ENCODE results near the gene COL6A3.

- TF ChIP-seq, protein P1, sequence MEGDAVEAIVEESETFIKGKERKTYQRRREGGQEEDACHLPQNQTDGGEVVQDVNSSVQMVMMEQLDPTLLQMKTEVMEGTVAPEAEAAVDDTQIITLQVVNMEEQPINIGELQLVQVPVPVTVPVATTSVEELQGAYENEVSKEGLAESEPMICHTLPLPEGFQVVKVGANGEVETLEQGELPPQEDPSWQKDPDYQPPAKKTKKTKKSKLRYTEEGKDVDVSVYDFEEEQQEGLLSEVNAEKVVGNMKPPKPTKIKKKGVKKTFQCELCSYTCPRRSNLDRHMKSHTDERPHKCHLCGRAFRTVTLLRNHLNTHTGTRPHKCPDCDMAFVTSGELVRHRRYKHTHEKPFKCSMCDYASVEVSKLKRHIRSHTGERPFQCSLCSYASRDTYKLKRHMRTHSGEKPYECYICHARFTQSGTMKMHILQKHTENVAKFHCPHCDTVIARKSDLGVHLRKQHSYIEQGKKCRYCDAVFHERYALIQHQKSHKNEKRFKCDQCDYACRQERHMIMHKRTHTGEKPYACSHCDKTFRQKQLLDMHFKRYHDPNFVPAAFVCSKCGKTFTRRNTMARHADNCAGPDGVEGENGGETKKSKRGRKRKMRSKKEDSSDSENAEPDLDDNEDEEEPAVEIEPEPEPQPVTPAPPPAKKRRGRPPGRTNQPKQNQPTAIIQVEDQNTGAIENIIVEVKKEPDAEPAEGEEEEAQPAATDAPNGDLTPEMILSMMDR (IDR thresholded peaks at IDR 0.05; ENCODE audit: low read depth, low read length, poor library complexity, severe bottlenecking): no peak
- TF ChIP-seq EZH2phosphoT487 (IDR thresholded peaks at IDR 0.05; ENCODE audit: borderline replicate concordance, low read length): no peak
These were observed 35.4 kb upstream of the COL6A3 start for GRCh38 chr2:237449193-237449881.

Data from DOHH2 (cell line).